SK-N-MC (cell line): ENCODE data around the gene DOCK8.
"Not testable (repeated sequence)": the region's sequence is repeated elsewhere in the genome, so short reads cannot be mapped to it uniquely, and the experiment has no call there.

Experiments used
- EZH2 ChIP-seq: fragments of 200-600 bp; sonication (generic); IDR thresholded peaks from one replicate; pipeline ENCODE4 v1.6.1; 2017; ENCODE audit warnings: antibody characterized with exemption
- FOXP2 ChIP-seq: optimal IDR thresholded peaks from 2 replicates; pipeline ENCODE3; 2011; ENCODE audit warnings: mild to moderate bottlenecking, moderate library complexity; ENCODE audit not compliant: insufficient read depth; ENCODE audit errors: extremely low read length, control extremely low read depth
- POLR2AphosphoS5 ChIP-seq: IDR thresholded peaks from 2 replicates; pipeline ENCODE4 v1.6.1; 2012; ENCODE audit warnings: mild to moderate bottlenecking, low read depth, low read length, borderline replicate concordance

- TF ChIP-seq POLR2AphosphoS5, EZH2, FOXP2: not testable (repeated sequence)
Measured at GRCh38 chr9:409655-410054, 195.0 kb downstream of the DOCK8 start.
